WTC11 (cell line): ENCODE measurements around the gene ABLIM3. TPM values are rescaled to one million over a fixed set of nuclear protein-coding genes. Genes with fewer than 3 reads are reported as not detected.

Experiments used
- ATAC-seq: fragments of 200-7000 bp; cut with Tn5 transposase; 2 replicates; pipeline ENCODE4 v1.10.0; 2021; ENCODE audit warnings: mild to moderate bottlenecking, moderate library complexity
- CTCF ChIA-PET: fragments of 300-600 bp; sonication (Branson Sonifier 250); formaldehyde crosslinking; loops from one replicate; lab custom pipeline; 2021; ENCODE audit warnings: antibody characterized with exemption; lab: Charles Lee
- POLR2A ChIA-PET: fragments of 350-600 bp; sonication (Branson Sonifier 250); formaldehyde crosslinking; loops from one replicate; lab custom pipeline; 2021; ENCODE audit warnings: antibody characterized with exemption; lab: Charles Lee
- DNase-seq: peaks from one replicate; pipeline ENCODE4 v3.0.0; 2021; ENCODE audit warnings: low spot score
- H3K27ac Mint-ChIP-seq: 2 replicates; pipeline ENCODE4 v1.8.0; 2021; ENCODE audit warnings: mixed read lengths
- H3K27me3 Mint-ChIP-seq: 2 replicates; pipeline ENCODE4 v1.8.0; 2021; ENCODE audit warnings: low read depth, mild to moderate bottlenecking, moderate library complexity, mixed read lengths
- H3K36me3 Mint-ChIP-seq: 2 replicates; pipeline ENCODE4 v1.8.0; 2021; ENCODE audit warnings: mixed read lengths
- H3K4me1 Mint-ChIP-seq: 2 replicates; pipeline ENCODE4 v1.8.0; 2022; ENCODE audit warnings: mixed read lengths
- H3K4me3 Mint-ChIP-seq: 2 replicates; pipeline ENCODE4 v1.8.0; 2021; ENCODE audit warnings: mild to moderate bottlenecking, moderate library complexity, mixed read lengths
- H3K9me3 Mint-ChIP-seq: 2 replicates; pipeline ENCODE4 v1.8.0; 2021; ENCODE audit warnings: mixed read lengths
- ATF3 ChIP-seq: sonication (generic); formaldehyde crosslinking; conservative IDR thresholded peaks from 2 replicates; pipeline ENCODE4 v1.8.1; 2022; ENCODE audit warnings: mild to moderate bottlenecking, missing genetic modification reagents
- CREB1 ChIP-seq: sonication (generic); formaldehyde crosslinking; IDR thresholded peaks from 2 replicates; pipeline ENCODE4 v1.8.0; 2023; ENCODE audit warnings: mild to moderate bottlenecking, missing genetic modification reagents
- CREM ChIP-seq: sonication (generic); formaldehyde crosslinking; IDR thresholded peaks from 2 replicates; pipeline ENCODE4 v1.8.1; 2022; ENCODE audit warnings: mild to moderate bottlenecking, missing genetic modification reagents, moderate library complexity
- CTCF ChIP-seq: fragments of 200-600 bp; IDR thresholded peaks from 2 replicates; pipeline ENCODE4 v1.8.0; 2022; ENCODE audit warnings: antibody characterized with exemption
- GABPB1 ChIP-seq: sonication (generic); formaldehyde crosslinking; IDR thresholded peaks from 2 replicates; pipeline ENCODE4 v1.8.1; 2023; ENCODE audit warnings: mild to moderate bottlenecking, missing genetic modification reagents
- MLX ChIP-seq: sonication (generic); formaldehyde crosslinking; IDR thresholded peaks from 2 replicates; pipeline ENCODE4 v1.8.1; 2023; ENCODE audit warnings: mild to moderate bottlenecking, missing genetic modification reagents, moderate library complexity
- NR1H2 ChIP-seq: sonication (generic); formaldehyde crosslinking; IDR thresholded peaks from 2 replicates; pipeline ENCODE4 v1.9.0; 2021; ENCODE audit warnings: mild to moderate bottlenecking, moderate library complexity, missing genetic modification reagents
- NR3C1 ChIP-seq: sonication (generic); formaldehyde crosslinking; conservative IDR thresholded peaks from 2 replicates; pipeline ENCODE4 v1.8.1; 2023; ENCODE audit warnings: low read depth, mild to moderate bottlenecking, missing genetic modification reagents
- RORB ChIP-seq: fragments of 250-450 bp; sonication (Bioruptor Pico); IDR thresholded peaks from 2 replicates; pipeline ENCODE4 v1.9.0; 2021; ENCODE audit warnings: mild to moderate bottlenecking
- TEAD4 ChIP-seq: sonication (generic); formaldehyde crosslinking; IDR thresholded peaks from 2 replicates; pipeline ENCODE4 v1.8.0; 2022; ENCODE audit warnings: mild to moderate bottlenecking, missing genetic modification reagents
- TP53 ChIP-seq: sonication (generic); formaldehyde crosslinking; IDR thresholded peaks from 2 replicates; pipeline ENCODE4 v1.8.1; 2023; ENCODE audit warnings: mild to moderate bottlenecking, missing genetic modification reagents
- ZBTB43 ChIP-seq: sonication (generic); formaldehyde crosslinking; IDR thresholded peaks from 2 replicates; pipeline ENCODE4 v1.8.1; 2023; ENCODE audit warnings: mild to moderate bottlenecking, missing genetic modification reagents
- ZNF219 ChIP-seq: sonication (generic); formaldehyde crosslinking; IDR thresholded peaks from 2 replicates; pipeline ENCODE4 v1.8.0; 2023; ENCODE audit warnings: missing genetic modification reagents, mild to moderate bottlenecking, borderline replicate concordance
- total RNA-seq: library from RNA; stranded (reverse); gene quantifications from 3 replicates; pipeline ENCODE4 v1.2.3, GENCODE V29; 2021
- TF ChIP-seq, protein P1 (sequence below): sonication (generic); formaldehyde crosslinking; IDR thresholded peaks from 2 replicates; pipeline ENCODE4 v1.8.1; 2023; ENCODE audit warnings: mild to moderate bottlenecking, moderate library complexity, missing genetic modification reagents
- TF ChIP-seq, protein P2 (sequence below): fragments of 250-450 bp; sonication (Bioruptor Pico); IDR thresholded peaks from 2 replicates; pipeline ENCODE4 v1.9.0; 2021; ENCODE audit warnings: mild to moderate bottlenecking, borderline replicate concordance

Gene ABLIM3
- total RNA-seq, 1 experiment from 2014 or later: 0.33 TPM

- no peaks in the 10 kb centered on the region for H3K9me3 Mint-ChIP-seq
- no peaks in the 10 kb centered on the region for H3K36me3 Mint-ChIP-seq
- H3K4me3 Mint-ChIP-seq: no peak overlapping the region
- no peaks in the 10 kb centered on the region for H3K4me1 Mint-ChIP-seq
- DNase-seq: no peak
- no peak for TF ChIP-seq GABPB1 (CRISPR knock-in tag)
- TF ChIP-seq TEAD4 (CRISPR knock-in tag): no peak
- no peak for TF ChIP-seq ATF3 (CRISPR knock-in tag)
- no peak for TF ChIP-seq CREM (CRISPR knock-in tag)
- TF ChIP-seq MLX (CRISPR knock-in tag): no peak
- TF ChIP-seq NR3C1: no peak
- no peak for TF ChIP-seq RORB (CRISPR knock-in tag)
- no peak for TF ChIP-seq TP53 (CRISPR knock-in tag)
- no peak for TF ChIP-seq CREB1
- TF ChIP-seq ZNF219 (CRISPR knock-in tag): no peak
- no peak for ATAC-seq
- no peaks in the 10 kb centered on the region; the same call in 1 of the 2 replicates for H3K27me3 Mint-ChIP-seq
- ChIA-PET POLR2A (no interaction called here), CTCF (interaction anchor here (6.3 kb wide), 1 partner anchor 383 kb away, joined by 78 read pairs; no protein-coding TSS in a partner anchor)
- no peak overlapping the region for H3K27ac Mint-ChIP-seq
Observed at GRCh38 chr5:149113669-149114068, 27.6 kb upstream of the ABLIM3 start.

- peak; percentile 59 for DNase-seq
- Mint-ChIP-seq H3K36me3 (no peaks in the 10 kb centered on the region), H3K4me1 (no peaks in the 10 kb centered on the region), H3K27ac (no peak overlapping the region), H3K9me3 (no peaks in the 10 kb centered on the region), H3K27me3 (no peaks in the 10 kb centered on the region; the same call in 1 of the 2 replicates), H3K4me3 (no peak overlapping the region)
- ChIA-PET POLR2A (interaction anchor here (1.1 kb wide), 1 partner anchor 373 kb away, joined by 3 read pairs; no protein-coding TSS in a partner anchor), CTCF (interaction anchor here (0.5 to 6.3 kb wide), 80 partner anchors 10 to 660 kb away, joined by 3 to 78 read pairs (median 5); partner anchors contain the start of genes ABLIM3, ADRB2, GRPEL2 and SH3TC2)
- peak; percentile 99 for ATAC-seq
- TF ChIP-seq NR1H2 (CRISPR knock-in tag) (no peak), CTCF (peak; percentile 48), ZBTB43 (CRISPR knock-in tag) (no peak), CREM (CRISPR knock-in tag) (no peak)
- TF ChIP-seq, protein P1, sequence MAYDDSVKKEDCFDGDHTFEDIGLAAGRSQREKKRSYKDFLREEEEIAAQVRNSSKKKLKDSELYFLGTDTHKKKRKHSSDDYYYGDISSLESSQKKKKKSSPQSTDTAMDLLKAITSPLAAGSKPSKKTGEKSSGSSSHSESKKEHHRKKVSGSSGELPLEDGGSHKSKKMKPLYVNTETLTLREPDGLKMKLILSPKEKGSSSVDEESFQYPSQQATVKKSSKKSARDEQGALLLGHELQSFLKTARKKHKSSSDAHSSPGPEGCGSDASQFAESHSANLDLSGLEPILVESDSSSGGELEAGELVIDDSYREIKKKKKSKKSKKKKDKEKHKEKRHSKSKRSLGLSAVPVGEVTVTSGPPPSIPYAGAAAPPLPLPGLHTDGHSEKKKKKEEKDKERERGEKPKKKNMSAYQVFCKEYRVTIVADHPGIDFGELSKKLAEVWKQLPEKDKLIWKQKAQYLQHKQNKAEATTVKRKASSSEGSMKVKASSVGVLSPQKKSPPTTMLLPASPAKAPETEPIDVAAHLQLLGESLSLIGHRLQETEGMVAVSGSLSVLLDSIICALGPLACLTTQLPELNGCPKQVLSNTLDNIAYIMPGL (CRISPR knock-in tag): no peak
- TF ChIP-seq, protein P2, sequence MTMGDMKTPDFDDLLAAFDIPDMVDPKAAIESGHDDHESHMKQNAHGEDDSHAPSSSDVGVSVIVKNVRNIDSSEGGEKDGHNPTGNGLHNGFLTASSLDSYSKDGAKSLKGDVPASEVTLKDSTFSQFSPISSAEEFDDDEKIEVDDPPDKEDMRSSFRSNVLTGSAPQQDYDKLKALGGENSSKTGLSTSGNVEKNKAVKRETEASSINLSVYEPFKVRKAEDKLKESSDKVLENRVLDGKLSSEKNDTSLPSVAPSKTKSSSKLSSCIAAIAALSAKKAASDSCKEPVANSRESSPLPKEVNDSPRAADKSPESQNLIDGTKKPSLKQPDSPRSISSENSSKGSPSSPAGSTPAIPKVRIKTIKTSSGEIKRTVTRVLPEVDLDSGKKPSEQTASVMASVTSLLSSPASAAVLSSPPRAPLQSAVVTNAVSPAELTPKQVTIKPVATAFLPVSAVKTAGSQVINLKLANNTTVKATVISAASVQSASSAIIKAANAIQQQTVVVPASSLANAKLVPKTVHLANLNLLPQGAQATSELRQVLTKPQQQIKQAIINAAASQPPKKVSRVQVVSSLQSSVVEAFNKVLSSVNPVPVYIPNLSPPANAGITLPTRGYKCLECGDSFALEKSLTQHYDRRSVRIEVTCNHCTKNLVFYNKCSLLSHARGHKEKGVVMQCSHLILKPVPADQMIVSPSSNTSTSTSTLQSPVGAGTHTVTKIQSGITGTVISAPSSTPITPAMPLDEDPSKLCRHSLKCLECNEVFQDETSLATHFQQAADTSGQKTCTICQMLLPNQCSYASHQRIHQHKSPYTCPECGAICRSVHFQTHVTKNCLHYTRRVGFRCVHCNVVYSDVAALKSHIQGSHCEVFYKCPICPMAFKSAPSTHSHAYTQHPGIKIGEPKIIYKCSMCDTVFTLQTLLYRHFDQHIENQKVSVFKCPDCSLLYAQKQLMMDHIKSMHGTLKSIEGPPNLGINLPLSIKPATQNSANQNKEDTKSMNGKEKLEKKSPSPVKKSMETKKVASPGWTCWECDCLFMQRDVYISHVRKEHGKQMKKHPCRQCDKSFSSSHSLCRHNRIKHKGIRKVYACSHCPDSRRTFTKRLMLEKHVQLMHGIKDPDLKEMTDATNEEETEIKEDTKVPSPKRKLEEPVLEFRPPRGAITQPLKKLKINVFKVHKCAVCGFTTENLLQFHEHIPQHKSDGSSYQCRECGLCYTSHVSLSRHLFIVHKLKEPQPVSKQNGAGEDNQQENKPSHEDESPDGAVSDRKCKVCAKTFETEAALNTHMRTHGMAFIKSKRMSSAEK (CRISPR knock-in tag): no peak
Observed at GRCh38 chr5:149114403-149115312, 26.6 kb upstream of the ABLIM3 start.
